Activated naive CD4-positive, alpha-beta T cell treated with anti-CD3 and anti-CD28 coated beads, Interleukin-2, amount 50 U/mL, for 24 hours (primary cell): ENCODE data around the gene ZG16.
"Not testable (repeated sequence)": the region's sequence is repeated elsewhere in the genome, so short reads cannot be mapped to it uniquely, and the experiment has no call there.

Experiments
- H3K27ac Mint-ChIP-seq: one replicate; pipeline ENCODE4 v1.8.0; 2021; ENCODE audit warnings: mild to moderate bottlenecking, mixed read lengths
- H3K27me3 Mint-ChIP-seq: one replicate; pipeline ENCODE4 v1.8.0; 2021; ENCODE audit warnings: mixed read lengths
- H3K36me3 Mint-ChIP-seq: one replicate; pipeline ENCODE4 v1.8.0; 2021; ENCODE audit warnings: mixed read lengths
- H3K4me1 Mint-ChIP-seq: one replicate; pipeline ENCODE4 v1.8.0; 2021; ENCODE audit warnings: mixed read lengths
- H3K4me3 Mint-ChIP-seq: one replicate; pipeline ENCODE4 v1.8.0; 2021; ENCODE audit warnings: mild to moderate bottlenecking, mixed read lengths
- H3K9me3 Mint-ChIP-seq: one replicate; pipeline ENCODE4 v1.8.0; 2021; ENCODE audit warnings: mixed read lengths

The ZG16 gene

DNA sequence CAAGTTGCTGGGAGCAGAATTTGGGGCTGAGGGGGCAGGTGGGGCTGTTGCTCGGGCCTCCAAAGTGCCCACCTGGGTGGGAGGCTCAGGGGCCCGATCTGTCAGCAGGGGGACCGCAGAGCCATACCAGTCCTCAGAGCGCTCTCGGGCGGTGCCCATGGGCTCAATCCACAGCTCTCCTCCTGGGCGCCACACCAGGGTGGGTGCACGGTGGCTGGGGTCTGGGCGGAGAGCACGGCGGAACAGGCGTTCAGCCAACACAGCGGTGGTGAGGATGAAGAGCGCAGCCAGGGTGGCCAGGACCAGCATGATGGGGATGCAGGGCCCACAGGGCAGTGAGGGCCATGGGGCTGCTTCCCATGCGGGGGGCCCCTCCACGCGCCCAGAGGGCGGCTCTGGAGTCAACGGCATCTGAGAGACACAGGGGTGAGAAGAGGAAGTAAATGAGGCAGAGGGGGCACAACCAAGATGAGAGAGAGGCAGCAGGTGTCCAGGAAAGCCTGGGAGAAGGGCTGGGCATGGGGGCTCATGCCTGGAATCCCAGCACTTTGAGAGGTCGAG lies 33.4 kb upstream of the ZG16 start:
- no peaks in the 10 kb centered on the region for H3K27me3 Mint-ChIP-seq
- no peaks in the 10 kb centered on the region for H3K9me3 Mint-ChIP-seq
- peak overlapping the region; percentile 93 for H3K27ac Mint-ChIP-seq
- peaks cover 85% of the 10 kb centered on the region for H3K4me1 Mint-ChIP-seq
- peaks cover 10% of the 10 kb centered on the region for H3K36me3 Mint-ChIP-seq
- peak overlapping the region; percentile 87 for H3K4me3 Mint-ChIP-seq

DNA sequence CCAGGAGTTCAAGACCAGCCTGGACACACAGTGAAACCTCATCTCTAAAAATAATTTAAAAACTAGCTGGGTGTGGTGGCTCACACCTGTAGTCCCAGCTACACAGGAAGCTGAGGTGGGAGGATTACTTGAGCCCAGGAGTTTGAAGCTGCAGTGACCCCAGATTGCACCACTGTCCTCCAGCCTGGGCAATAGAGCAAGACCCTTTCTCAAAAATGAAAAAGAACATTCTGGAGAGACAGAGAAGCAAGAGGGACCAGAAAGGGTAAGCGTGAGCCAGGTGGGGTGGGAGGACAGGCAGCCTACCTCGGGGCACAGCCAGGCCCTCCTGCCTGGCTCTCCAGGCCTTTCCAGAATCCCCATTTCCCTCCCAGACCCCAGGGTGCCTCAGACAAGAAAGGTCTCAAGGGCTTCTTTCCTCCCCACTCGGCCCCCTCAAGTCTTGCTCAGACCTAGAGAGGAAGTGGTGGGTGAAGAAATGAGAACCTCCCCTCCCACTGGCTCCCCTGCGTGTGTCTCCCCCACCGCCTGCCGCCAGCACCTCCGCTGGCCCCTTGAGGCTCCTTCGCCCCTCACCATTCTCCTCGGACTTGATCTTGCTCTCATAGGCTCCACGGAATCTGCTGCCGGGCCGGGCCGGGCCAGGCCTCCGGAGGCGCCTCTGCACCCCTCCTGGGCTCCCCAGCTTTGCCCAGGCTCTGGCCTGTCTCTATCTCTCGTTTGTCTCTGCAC lies 32.8 kb upstream of the ZG16 start:
- peak overlapping the region; percentile 87 for H3K4me3 Mint-ChIP-seq
- peaks cover 78% of the 10 kb centered on the region for H3K4me1 Mint-ChIP-seq
- no peaks in the 10 kb centered on the region for H3K27me3 Mint-ChIP-seq
- H3K36me3 Mint-ChIP-seq, result peaks cover 10% of the 10 kb centered on the region
- peak overlapping the region; percentile 93 for H3K27ac Mint-ChIP-seq
- no peaks in the 10 kb centered on the region for H3K9me3 Mint-ChIP-seq

DNA sequence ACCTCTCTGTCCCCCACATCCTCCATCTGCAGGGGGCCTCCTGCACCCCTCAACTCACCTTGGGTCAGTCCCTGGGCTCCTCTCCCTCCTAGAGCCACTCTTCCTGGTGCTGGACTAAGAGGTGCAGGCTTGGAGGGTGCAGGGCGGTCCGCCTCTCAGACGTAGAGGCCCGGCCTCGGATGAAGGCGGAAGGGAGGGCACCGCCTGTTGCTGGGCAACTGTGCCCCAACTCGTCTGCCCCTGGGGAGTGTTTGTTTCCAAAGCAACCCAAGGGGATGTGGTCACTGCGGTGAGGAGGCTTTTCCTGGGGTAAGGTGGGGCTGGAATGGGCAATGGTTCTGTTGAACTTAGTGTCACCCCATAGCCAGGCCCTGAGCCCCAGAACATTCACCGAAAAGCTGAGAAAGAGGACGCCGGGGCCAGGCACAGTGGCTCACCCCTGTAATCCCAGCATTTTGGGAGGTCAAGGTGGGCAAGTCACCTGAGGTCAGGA lies 32.2 kb upstream of the ZG16 start, which contains the start of gene C16orf54:
TSS of gene C16orf54 (minus strand) at position 138 of the 493 bp plus-strand sequence. CDS start 1,039 bp downstream, outside the sequence.
- peak within 1 kb of the TSS; percentile 93 for H3K27ac Mint-ChIP-seq
- peaks cover 10% of the 10 kb centered on the region for H3K36me3 Mint-ChIP-seq
- H3K27me3 Mint-ChIP-seq, result no peaks in the 10 kb centered on the region
- H3K9me3 Mint-ChIP-seq, result no peaks in the 10 kb centered on the region
- H3K4me1 Mint-ChIP-seq, result peaks cover 72% of the 10 kb centered on the region
- peak within 1 kb of the TSS; percentile 87 for H3K4me3 Mint-ChIP-seq

DNA sequence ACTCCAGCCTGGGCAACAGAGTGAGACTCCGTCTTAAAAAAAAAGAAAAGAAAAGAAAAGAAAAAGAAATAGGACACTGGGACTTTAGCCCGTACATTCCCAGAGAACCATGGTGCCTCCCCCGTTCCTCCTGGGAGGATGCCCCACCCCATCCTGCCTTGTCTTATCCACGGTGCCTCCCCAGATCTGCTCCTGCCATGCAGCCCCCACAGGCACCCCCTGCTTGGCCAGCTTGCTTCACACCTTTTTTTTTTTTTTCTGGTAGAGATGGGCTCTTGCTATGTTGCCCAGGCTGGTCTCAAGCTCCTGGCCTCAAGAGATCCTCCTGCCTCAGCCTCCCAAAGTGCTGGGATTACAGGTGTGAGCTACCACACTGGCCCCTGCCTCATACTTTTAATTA lies 31.5 kb upstream of the ZG16 start:
- peak overlapping the region; percentile 93 for H3K27ac Mint-ChIP-seq
- peaks cover 10% of the 10 kb centered on the region for H3K36me3 Mint-ChIP-seq
- peaks cover 66% of the 10 kb centered on the region for H3K4me1 Mint-ChIP-seq
- H3K4me3 Mint-ChIP-seq, result peak overlapping the region; percentile 87
- H3K27me3 Mint-ChIP-seq, H3K9me3 Mint-ChIP-seq: not testable (repeated sequence)

DNA sequence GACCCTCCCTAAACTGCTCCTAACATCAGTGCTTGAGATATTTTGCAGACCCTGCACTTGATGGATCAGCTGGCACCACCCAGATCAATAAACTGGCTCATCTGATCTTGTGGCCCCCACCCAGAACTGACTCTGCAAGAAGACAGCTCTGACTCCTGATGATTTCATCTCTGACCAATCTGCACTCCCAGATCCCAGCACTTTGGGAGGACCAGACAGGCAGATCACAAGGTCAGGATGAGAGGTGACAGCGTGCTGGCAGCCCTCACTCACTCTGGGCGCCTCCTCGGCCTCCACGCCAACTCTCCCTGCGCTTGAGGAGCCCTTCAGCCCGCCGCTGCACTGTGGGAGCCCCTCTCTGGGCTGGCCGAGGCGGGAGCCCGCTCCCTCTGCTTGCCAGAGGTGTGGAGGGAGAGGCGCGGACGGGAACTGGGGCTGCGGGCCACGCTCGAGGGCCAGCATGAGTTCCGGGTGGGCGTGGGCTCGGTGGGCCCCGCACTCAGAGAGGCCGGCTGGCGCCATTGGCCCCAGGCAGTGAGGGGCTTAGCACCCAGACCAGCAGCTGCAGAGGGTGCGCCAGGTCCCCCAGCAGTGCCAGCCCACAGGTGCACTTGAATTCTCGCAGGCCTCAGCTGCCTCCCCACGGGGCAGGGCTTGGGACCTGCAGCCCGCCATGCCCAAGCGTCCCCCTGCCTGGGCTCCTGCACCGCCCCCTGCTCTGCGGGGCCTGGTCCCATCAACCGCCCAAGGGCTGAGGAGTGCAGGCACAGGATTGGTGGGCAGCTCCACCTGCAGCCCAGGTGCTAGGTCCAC lies 29.9 kb upstream of the ZG16 start:
- Mint-ChIP-seq H3K27me3 (no peaks in the 10 kb centered on the region), H3K9me3 (no peaks in the 10 kb centered on the region), H3K4me3 (no peak overlapping the region), H3K27ac (no peak overlapping the region), H3K4me1 (peaks cover 50% of the 10 kb centered on the region), H3K36me3 (peaks cover 7% of the 10 kb centered on the region)

DNA sequence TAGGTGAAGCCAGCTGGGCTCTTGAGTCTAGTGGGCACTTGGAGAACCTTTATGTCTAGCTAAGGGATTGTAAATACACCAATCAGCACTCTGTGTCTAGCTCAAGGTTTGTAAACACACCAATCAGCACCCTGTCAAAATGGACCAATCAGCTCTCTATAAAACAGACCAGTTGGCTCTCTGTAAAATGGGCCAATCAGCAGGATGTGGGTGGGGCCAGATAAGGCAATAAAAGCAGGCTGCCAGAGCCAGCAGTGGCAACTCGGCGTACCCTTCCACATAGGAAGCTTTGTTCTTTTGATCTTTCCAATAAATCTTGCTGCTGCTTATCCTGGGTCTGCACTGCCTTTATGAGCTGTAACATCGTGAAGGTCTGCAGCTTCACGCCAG lies 29.3 kb upstream of the ZG16 start:
- H3K4me3 Mint-ChIP-seq, H3K27me3 Mint-ChIP-seq, H3K9me3 Mint-ChIP-seq, H3K36me3 Mint-ChIP-seq, H3K27ac Mint-ChIP-seq: not testable (repeated sequence)
- H3K4me1 Mint-ChIP-seq, result peaks cover 46% of the 10 kb centered on the region

DNA sequence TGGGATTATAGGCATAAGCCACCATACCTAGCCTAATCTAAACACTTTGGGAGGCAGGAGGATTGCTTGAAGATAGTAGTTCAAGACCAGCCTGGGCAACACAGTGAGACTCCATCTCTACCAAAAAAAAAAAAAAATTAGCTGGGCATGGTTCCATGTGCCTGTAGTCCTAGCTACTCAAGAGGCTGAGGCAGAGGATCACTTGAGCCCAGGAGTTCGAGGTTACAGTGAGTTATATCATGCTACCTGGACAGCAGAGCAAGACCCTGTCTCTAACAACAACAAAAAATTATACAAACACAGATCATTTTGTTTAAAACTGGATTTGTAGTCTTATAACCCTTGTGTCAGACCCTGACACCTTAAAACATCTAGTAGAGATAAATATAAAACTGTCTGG lies 24.5 kb upstream of the ZG16 start:
- Mint-ChIP-seq H3K27ac (no peak overlapping the region), H3K9me3 (no peaks in the 10 kb centered on the region), H3K36me3 (peaks cover 5% of the 10 kb centered on the region), H3K27me3 (no peaks in the 10 kb centered on the region), H3K4me1 (peaks cover 43% of the 10 kb centered on the region), H3K4me3 (no peak overlapping the region)

DNA sequence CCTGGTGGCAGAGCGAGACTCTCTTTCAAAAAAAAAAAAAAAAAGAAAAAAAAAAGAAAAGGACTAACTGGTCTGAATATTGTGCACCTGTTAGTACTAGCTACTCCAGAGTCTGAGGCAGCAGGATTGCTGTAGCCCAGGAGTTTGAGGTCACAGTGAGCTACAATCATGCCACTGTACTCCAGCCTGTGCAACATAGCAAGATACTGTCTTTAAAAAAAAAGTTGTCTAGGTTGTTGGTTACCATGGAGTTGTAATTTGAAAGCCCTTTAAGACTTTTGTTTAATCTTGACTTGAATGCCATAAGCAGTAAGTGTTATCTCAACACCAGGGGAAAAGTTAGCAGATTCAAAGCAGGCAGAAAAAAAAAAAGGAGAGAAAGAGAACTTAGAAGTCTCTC lies 21.4 kb upstream of the ZG16 start:
- H3K9me3 Mint-ChIP-seq, result no peaks in the 10 kb centered on the region
- no peak overlapping the region for H3K27ac Mint-ChIP-seq
- peaks cover 51% of the 10 kb centered on the region for H3K4me1 Mint-ChIP-seq
- H3K4me3 Mint-ChIP-seq, result peak overlapping the region; percentile 27
- H3K36me3 Mint-ChIP-seq, result no peaks in the 10 kb centered on the region
- H3K27me3 Mint-ChIP-seq, result no peaks in the 10 kb centered on the region

DNA sequence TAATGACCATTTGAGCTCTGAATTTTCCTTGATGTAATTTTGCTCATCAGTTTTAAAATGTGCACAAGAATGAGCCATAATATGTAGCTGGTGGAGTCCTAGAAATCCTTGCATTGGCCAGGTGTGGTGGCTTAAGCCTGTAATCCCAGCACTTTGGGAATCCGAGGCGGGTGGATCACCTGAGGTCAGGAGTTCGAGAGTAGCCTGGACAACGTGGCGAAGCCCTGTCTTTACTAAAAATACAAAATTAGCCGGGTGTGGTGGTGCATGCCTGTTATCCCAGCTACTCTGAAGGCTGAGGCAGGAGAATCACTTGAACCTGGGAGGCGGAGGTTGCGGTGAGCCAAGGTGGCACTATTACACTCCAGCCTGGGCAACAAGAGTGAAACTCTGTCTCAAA lies 21.0 kb upstream of the ZG16 start:
- Mint-ChIP-seq H3K4me1 (peaks cover 51% of the 10 kb centered on the region), H3K4me3 (peak overlapping the region; percentile 27)
- H3K9me3 Mint-ChIP-seq, H3K27ac Mint-ChIP-seq, H3K36me3 Mint-ChIP-seq, H3K27me3 Mint-ChIP-seq: not testable (repeated sequence)

DNA sequence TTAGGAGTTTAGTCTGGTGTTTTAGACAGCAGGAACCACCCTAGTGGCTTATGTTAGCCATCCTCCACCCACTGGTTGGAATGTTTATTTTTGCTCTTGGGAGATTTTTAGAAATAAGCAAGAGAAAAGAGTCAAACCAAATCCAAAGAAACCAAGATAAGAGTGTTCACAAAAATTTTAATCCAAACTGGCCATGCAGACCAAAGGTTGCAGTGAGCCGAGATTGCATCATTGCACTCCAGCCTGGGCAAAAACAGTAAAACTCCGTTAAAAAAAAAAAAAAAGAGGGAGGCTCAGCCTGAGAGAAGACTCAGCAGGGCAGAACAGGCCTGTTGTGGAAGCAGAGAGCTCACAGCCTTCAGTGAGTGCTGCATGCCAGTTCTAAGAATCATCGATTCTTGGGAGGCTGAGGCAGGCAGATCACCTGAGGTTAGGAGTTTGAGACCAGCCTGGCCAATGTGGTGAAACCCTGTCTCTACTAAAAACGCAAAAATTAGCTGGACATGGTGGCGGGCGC lies 20.0 kb upstream of the ZG16 start:
- H3K4me3 Mint-ChIP-seq, result no peak overlapping the region
- no peaks in the 10 kb centered on the region for H3K27me3 Mint-ChIP-seq
- peaks cover 53% of the 10 kb centered on the region for H3K4me1 Mint-ChIP-seq
- no peaks in the 10 kb centered on the region for H3K36me3 Mint-ChIP-seq
- H3K27ac Mint-ChIP-seq, result no peak overlapping the region
- H3K9me3 Mint-ChIP-seq, result no peaks in the 10 kb centered on the region

DNA sequence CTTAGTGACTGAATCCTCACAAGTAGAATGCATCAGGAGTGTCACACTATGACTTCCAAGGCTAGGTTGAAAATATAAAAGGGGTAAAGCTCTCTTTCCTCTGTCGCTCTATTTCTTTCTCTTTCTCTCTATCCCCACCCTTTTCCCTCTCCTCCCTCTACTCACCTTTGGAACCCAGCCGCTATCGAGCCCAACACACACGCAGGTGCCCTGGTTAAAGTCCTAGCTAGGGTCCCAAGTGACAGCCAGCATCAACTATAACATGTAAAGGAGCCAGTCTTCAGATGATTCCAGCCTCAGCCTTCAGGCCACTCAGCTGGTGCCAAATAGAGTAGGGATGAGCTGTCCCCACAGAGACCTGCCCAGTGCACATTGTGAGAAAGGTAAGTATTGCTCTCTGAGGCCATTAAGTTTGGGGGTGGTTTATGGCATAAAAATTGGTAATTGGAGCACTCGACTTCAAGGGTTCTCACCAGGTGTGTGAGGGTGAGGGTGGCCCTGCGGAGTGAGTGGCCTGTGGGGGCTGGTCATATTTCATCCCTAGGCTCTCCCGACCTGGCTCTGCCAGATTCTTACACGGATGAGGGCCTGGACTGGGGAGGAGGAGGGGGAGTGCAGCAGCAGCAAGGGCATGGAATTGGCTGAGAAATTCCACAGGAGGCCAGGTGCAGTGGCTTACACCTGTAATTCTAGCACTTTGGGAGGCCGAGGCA lies 17.3 kb upstream of the ZG16 start:
- Mint-ChIP-seq H3K9me3 (no peaks in the 10 kb centered on the region), H3K27me3 (no peaks in the 10 kb centered on the region), H3K4me1 (peaks cover 51% of the 10 kb centered on the region), H3K27ac (no peak overlapping the region), H3K36me3 (no peaks in the 10 kb centered on the region), H3K4me3 (no peak overlapping the region)

DNA sequence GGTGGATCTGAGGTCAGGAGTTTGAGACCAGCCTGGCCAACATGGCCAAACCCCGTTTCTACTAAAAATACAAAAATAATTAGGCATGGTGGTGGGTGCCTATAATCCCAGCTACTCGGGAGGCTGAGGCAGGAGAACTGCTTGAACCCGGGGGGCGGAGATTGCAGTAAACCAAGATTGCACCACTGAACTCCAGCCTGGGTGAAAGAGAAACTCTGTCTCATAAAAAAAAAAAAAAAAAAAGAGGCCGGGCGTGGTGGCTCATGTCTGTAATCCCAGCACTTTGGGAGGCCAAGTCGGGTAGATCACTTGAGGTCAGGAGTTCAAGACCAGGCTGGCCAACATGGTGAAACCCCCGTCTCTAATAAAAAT lies 16.8 kb upstream of the ZG16 start:
- not testable (repeated sequence) for H3K4me3 Mint-ChIP-seq, H3K27me3 Mint-ChIP-seq, H3K27ac Mint-ChIP-seq, H3K9me3 Mint-ChIP-seq, H3K36me3 Mint-ChIP-seq
- peaks cover 46% of the 10 kb centered on the region for H3K4me1 Mint-ChIP-seq

DNA sequence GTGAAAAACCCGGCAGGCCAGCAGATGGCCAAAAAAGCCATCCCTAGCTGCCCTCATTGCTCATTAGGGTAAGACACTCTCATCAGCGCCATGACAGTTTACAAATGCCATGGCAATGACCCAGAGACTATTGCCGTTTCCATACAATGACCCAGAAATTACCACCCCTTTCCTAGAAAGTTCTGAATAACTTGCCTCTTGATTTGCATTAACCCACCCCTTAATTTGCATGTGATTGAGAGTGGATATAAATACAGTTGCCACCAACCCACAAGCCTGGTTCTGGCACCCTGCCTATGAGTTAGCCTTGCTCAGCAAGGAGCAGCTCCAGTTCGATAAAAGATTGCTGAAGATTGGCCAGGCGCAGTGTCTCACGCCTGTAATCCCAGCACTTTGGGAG lies 16.2 kb upstream of the ZG16 start:
- H3K4me3 Mint-ChIP-seq, result no peak overlapping the region
- H3K4me1 Mint-ChIP-seq, result peaks cover 40% of the 10 kb centered on the region
- H3K27ac Mint-ChIP-seq, result no peak overlapping the region
- H3K9me3 Mint-ChIP-seq, result no peaks in the 10 kb centered on the region
- no peaks in the 10 kb centered on the region for H3K36me3 Mint-ChIP-seq
- H3K27me3 Mint-ChIP-seq, result no peaks in the 10 kb centered on the region

DNA sequence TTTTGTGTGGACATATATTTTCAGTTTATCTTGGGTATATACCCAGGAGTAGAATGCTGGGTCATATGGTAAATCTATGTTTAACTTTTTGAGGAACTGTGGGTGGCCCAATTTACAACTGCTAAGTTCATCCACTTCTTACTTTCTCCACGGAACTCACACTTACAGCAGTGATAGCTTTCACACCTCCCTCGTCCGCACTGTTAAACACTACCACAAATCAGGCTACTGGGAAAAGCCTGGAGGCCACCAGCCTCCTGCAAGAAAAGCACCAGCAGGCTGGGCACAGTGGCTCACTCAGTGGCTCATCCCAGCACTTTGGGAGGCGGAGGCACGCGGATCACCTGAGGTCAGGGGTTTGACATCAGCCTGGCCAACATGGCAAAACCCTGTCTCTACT lies 14.7 kb upstream of the ZG16 start:
- Mint-ChIP-seq H3K27ac (no peak overlapping the region), H3K9me3 (no peaks in the 10 kb centered on the region), H3K36me3 (no peaks in the 10 kb centered on the region), H3K4me3 (no peak overlapping the region), H3K4me1 (peaks cover 32% of the 10 kb centered on the region), H3K27me3 (no peaks in the 10 kb centered on the region)

DNA sequence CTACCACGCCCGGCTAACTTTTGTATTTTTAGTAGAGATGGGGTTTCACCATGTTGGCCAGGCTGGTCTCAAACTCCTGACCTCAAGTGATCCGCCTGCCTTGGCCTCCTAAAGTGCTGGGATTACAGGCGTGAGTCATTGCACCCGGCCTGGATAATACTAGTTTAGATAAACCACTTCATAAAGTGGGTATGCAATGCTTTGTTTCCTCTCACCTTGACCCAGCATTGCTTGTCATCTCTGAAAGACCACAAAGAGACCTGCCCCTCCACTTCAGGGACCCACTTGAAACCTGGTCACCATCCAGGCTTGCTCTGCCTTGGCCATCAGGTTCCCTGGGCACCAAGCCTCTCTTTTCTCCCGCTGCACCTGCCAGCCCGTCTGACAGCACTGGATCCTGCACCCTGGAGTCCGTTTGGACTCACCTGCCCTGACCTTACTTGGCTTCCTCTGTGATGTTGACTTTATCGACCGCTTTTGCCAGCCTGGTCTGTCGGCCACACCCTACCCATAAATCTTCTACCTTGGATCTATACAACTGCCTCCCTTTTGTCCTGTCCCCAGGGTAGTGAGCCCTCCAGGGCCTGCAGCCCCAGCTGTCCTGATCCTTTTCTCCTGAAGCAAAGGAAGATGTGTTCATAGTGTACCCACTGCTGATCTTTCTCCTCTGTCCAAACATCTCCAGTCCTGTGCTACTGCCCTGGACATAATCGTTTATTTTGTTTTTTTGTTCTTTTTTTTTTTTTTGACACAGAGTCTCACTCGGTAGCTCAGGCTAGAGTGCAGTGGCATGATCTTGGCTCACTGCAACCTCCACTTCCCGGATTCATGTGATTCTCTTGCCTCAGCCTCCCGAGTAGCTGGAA lies 12.7 kb upstream of the ZG16 start:
- Mint-ChIP-seq H3K9me3 (no peaks in the 10 kb centered on the region), H3K36me3 (no peaks in the 10 kb centered on the region), H3K27ac (no peak overlapping the region), H3K4me3 (no peak overlapping the region), H3K27me3 (no peaks in the 10 kb centered on the region), H3K4me1 (peaks cover 27% of the 10 kb centered on the region)
